Measurements from ENCODE around the gene CSF2RB.

- TF ChIP-seq CTCF (IDR thresholded peaks at IDR 0.05; ENCODE audit: borderline replicate concordance, extremely low read depth, low read length, poor library complexity, severe bottlenecking) = no peak
- TF ChIP-seq EZH2 (IDR thresholded peaks at IDR 0.05; ENCODE audit: borderline replicate concordance, low read depth, low read length, severe bottlenecking) = no peak
These were observed 21.2 kb downstream of the CSF2RB start for GRCh38 chr22:36934418-36935312.
